Tibial nerve (tissue), 4 donors: ENCODE data around the gene ETV6.

Experiments
- EP300 ChIP-seq, 2 donors: sonication (generic); formaldehyde crosslinking; IDR thresholded peaks; one replicate each; pipeline ENCODE4 v1.6.1; 2017; ENCODE audit warnings: antibody characterized with exemption in 2 of 2, mild to moderate bottlenecking in 1 of 2
- TF ChIP-seq, protein P1 (sequence below), 5 experiments: fragments of 200-600 bp in 3 of 5; fragments of 450-650 bp in 2 of 5; sonication (generic) in 3 of 5; IDR thresholded peaks; one replicate each; pipeline ENCODE4 v1.5.1; 2016 to 2019; ENCODE audit warnings: antibody characterized with exemption in 5 of 5, mild to moderate bottlenecking in 3 of 5, moderate library complexity in 2 of 5

DNA sequence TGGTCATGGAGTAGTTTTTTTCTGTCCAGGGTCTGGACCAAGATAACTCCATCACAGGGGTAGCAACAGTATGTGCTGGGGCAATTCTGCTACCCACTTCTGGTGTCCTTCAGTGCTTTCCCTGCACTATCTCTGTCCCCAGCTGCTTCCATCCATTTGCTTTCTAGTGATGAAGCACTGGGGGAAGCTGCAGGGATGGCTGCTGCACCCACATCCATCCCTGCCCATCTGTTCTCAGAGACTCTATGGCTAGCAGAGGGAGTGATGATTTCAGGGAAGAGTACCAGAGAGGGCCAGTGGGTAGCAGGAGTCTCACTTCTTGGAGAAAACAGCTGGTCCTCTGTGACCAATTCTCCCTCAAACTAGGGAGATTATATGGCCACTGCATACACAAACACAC, 44.1 kb downstream of the ETV6 start:
- TF ChIP-seq, protein P1, sequence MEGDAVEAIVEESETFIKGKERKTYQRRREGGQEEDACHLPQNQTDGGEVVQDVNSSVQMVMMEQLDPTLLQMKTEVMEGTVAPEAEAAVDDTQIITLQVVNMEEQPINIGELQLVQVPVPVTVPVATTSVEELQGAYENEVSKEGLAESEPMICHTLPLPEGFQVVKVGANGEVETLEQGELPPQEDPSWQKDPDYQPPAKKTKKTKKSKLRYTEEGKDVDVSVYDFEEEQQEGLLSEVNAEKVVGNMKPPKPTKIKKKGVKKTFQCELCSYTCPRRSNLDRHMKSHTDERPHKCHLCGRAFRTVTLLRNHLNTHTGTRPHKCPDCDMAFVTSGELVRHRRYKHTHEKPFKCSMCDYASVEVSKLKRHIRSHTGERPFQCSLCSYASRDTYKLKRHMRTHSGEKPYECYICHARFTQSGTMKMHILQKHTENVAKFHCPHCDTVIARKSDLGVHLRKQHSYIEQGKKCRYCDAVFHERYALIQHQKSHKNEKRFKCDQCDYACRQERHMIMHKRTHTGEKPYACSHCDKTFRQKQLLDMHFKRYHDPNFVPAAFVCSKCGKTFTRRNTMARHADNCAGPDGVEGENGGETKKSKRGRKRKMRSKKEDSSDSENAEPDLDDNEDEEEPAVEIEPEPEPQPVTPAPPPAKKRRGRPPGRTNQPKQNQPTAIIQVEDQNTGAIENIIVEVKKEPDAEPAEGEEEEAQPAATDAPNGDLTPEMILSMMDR (IDR thresholded peaks at IDR 0.05), result no peak
- no peak for TF ChIP-seq EP300 (IDR thresholded peaks at IDR 0.05)
